Caco-2 (cell line): Measurements from ENCODE around the gene OTULIN. TPM values are rescaled to one million over a fixed set of nuclear protein-coding genes. Genes with fewer than 3 reads are reported as not detected.
A peak's percentile ranks its signal among the peaks of the same experiment; 100 is the strongest.

Experiments used
- BruUV-seq: library from RNA; stranded (reverse); fragments of 400-500 nt; replicated peaks from 2 replicates; lab custom pipeline; 2021; lab: Mats Ljungman, UMichigan
- CTCF ChIA-PET: fragments of 300-600 bp; sonication (Branson Sonifier 250); formaldehyde crosslinking; loops from one replicate; lab custom pipeline; 2022; ENCODE audit warnings: antibody characterized with exemption; lab: Charles Lee
- POLR2A ChIA-PET: fragments of 300-600 bp; sonication (Branson Sonifier 250); formaldehyde crosslinking; loops from one replicate; lab custom pipeline; 2022; ENCODE audit warnings: antibody characterized with exemption; lab: Charles Lee
- DNase-seq, 2 experiments: peaks; one replicate each; pipeline versions ENCODE4 v3.0.0 to v3.0.0-alpha.2; 2020 to 2022
- H3K27me3 ChIP-seq: replicated peaks from 2 replicates; pipeline ENCODE4 v1.6.0; 2011; ENCODE audit warnings: low read length; ENCODE audit not compliant: control insufficient read depth, insufficient read depth
- H3K36me3 ChIP-seq: 2 replicates; pipeline ENCODE4 v1.5.1; 2011; ENCODE audit warnings: low read length; ENCODE audit not compliant: control insufficient read depth, insufficient read depth
- H3K4me1 ChIP-seq: fragments of 250-450 bp; sonication (Bioruptor Pico); 2 replicates; pipeline ENCODE4 v1.5.1; 2020; ENCODE audit warnings: mild to moderate bottlenecking
- H3K4me3 ChIP-seq: 2 replicates; pipeline ENCODE4 v1.5.1; 2011; ENCODE audit warnings: low read depth, mild to moderate bottlenecking, control low read depth, low read length
- H3K9me3 ChIP-seq: fragments of 250-450 bp; sonication (Bioruptor Pico); 2 replicates; pipeline ENCODE4 v1.5.1; 2020; ENCODE audit warnings: mild to moderate bottlenecking, moderate library complexity
- H3K27ac Mint-ChIP-seq: one replicate; pipeline ENCODE4 v1.8.0; 2022; ENCODE audit warnings: mixed read lengths; ENCODE audit not compliant: unreplicated experiment
- H3K27me3 Mint-ChIP-seq: one replicate; pipeline ENCODE4 v1.8.0; 2022; ENCODE audit warnings: mixed read lengths; ENCODE audit not compliant: insufficient read depth, unreplicated experiment
- H3K36me3 Mint-ChIP-seq: one replicate; pipeline ENCODE4 v1.8.0; 2022; ENCODE audit warnings: mild to moderate bottlenecking, mixed read lengths; ENCODE audit not compliant: insufficient read depth, unreplicated experiment
- H3K4me1 Mint-ChIP-seq: one replicate; pipeline ENCODE4 v1.8.0; 2022; ENCODE audit warnings: low read depth, mixed read lengths; ENCODE audit not compliant: unreplicated experiment
- H3K4me3 Mint-ChIP-seq: one replicate; pipeline ENCODE4 v1.8.0; 2022; ENCODE audit warnings: mild to moderate bottlenecking, moderate library complexity, mixed read lengths; ENCODE audit not compliant: unreplicated experiment
- H3K9me3 Mint-ChIP-seq: one replicate; pipeline ENCODE4 v1.8.0; 2022; ENCODE audit warnings: mixed read lengths; ENCODE audit not compliant: unreplicated experiment
- intact Hi-C: fragments of 100-400 bp; cut with micrococcal nuclease; formaldehyde crosslinking; loops from one replicate; pipeline ENCODE4 v1.10.0; 2022; ENCODE audit not compliant: unreplicated experiment
- total RNA-seq: library from RNA; stranded (reverse); gene quantifications from 2 replicates; pipeline ENCODE4 v1.2.3, GENCODE V29; 2022
- TF ChIP-seq, protein P1 (sequence below), 2 experiments: fragments of 200-600 bp in 1 of 2; IDR thresholded peaks; 1 replicate in 1 of 2; 2 replicates in 1 of 2; pipeline versions ENCODE4 v1.5.1 to v1.8.0; 2011 to 2022; ENCODE audit warnings: antibody characterized with exemption in 1 of 2, control low read depth in 1 of 2, inconsistent platforms in 1 of 2, low read depth in 1 of 2, low read length in 1 of 2, mild to moderate bottlenecking in 1 of 2, moderate library complexity in 1 of 2; ENCODE audit not compliant: insufficient read depth in 1 of 2, severe bottlenecking in 1 of 2, unreplicated experiment in 1 of 2

OTULIN gene
- total RNA-seq, 1 experiment from 2014 or later, result 42.6 TPM

DNA sequence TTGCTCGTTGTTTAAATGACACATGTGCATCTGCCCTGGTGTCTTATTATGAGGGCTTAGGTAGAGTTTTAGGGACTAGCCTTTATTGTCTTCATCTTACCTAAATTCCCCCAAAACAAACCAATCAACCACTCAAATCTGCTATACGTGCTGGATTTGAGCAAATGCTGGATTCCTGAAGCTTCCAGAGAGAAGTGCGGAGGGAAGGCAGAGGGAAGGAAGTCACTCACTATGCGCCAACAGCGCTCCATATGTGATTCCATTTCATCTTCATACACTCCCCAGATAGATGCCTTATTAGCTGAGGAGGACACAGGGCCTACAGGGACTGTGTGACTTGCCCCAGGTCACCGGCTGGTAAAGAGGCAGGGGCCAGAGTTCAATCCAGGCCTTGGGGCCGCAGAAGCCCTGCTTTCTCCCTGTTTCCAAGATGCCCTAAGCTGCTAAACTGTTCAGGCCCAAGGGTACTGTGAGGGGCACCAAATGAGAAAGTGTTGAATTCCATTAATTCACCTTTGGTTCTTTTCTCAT lies 63.5 kb downstream of the OTULIN start:
- no peaks in the 10 kb centered on the region for H3K9me3 ChIP-seq
- no peaks in the 10 kb centered on the region for H3K36me3 Mint-ChIP-seq
- POLR2A ChIA-PET, result interaction anchor here (0.6 kb wide), 1 partner anchor 32 kb away, joined by 3 read pairs; no protein-coding TSS in a partner anchor
- no peak overlapping the region for H3K4me3 ChIP-seq
- CTCF ChIA-PET, result interaction anchor here (0.6 to 1.4 kb wide), 3 partner anchors 276 to 287 kb away, joined by 3 to 5 read pairs (median 5); no protein-coding TSS in a partner anchor
- H3K4me3 Mint-ChIP-seq, result no peak overlapping the region
- intact Hi-C loops, result loop anchor here (1.0 to 5.0 kb wide), 6 partner anchors 25 to 286 kb away; partner anchors contain the start of gene ANKH
- H3K9me3 Mint-ChIP-seq, result no peaks in the 10 kb centered on the region
- no peaks in the 10 kb centered on the region for H3K27me3 ChIP-seq
- peaks cover 14% of the 10 kb centered on the region for H3K4me1 ChIP-seq
- no peaks in the 10 kb centered on the region for H3K27me3 Mint-ChIP-seq
- TF ChIP-seq, protein P1, sequence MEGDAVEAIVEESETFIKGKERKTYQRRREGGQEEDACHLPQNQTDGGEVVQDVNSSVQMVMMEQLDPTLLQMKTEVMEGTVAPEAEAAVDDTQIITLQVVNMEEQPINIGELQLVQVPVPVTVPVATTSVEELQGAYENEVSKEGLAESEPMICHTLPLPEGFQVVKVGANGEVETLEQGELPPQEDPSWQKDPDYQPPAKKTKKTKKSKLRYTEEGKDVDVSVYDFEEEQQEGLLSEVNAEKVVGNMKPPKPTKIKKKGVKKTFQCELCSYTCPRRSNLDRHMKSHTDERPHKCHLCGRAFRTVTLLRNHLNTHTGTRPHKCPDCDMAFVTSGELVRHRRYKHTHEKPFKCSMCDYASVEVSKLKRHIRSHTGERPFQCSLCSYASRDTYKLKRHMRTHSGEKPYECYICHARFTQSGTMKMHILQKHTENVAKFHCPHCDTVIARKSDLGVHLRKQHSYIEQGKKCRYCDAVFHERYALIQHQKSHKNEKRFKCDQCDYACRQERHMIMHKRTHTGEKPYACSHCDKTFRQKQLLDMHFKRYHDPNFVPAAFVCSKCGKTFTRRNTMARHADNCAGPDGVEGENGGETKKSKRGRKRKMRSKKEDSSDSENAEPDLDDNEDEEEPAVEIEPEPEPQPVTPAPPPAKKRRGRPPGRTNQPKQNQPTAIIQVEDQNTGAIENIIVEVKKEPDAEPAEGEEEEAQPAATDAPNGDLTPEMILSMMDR (IDR thresholded peaks at IDR 0.05; ENCODE audit: insufficient read depth in 1 of 2, low read depth in 1 of 2, low read length in 1 of 2, severe bottlenecking in 1 of 2, unreplicated experiment in 1 of 2), result no peak
- H3K4me1 Mint-ChIP-seq, result no peaks in the 10 kb centered on the region
- no TSS peak for BruUV-seq
- no peak overlapping the region for H3K27ac Mint-ChIP-seq
- no peak for DNase-seq
- H3K36me3 ChIP-seq, result no peaks in the 10 kb centered on the region

DNA sequence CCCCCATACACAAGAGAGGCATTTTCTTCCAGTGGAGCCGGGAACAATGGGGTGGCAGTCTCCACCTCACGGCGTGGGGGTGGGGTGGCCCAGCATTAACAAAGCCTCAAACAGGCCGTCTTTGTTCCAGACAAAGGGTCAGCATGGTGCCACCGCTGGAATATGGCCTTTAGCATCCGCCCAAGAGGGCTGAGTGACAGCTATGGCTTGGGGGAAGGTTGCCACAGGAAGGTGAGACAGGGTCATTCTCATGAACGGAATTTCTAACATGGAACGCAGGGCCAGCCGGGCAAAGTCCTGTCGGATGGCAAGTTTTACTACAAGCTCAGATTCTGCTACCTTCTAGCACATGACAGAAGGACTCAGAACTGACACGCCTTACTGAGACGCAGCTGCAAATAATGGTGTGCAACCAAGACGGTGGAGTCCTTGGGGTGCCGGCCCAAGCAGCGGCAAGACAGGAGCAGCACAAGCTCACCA lies 64.0 kb downstream of the OTULIN start:
- no peaks in the 10 kb centered on the region for H3K27me3 Mint-ChIP-seq
- H3K9me3 Mint-ChIP-seq, result no peaks in the 10 kb centered on the region
- intact Hi-C loops, result loop anchor here (5.0 kb wide), 1 partner anchor 219 kb away; no protein-coding TSS in a partner anchor
- POLR2A ChIA-PET, result no interaction called here
- DNase-seq, result peak; percentile 49 to 79
- no TSS peak for BruUV-seq
- H3K4me3 ChIP-seq, result no peak overlapping the region
- peaks cover 14% of the 10 kb centered on the region for H3K4me1 ChIP-seq
- CTCF ChIA-PET, result interaction anchor here (0.6 to 1.4 kb wide), 3 partner anchors 122 to 287 kb away, joined by 3 to 5 read pairs (median 3); no protein-coding TSS in a partner anchor
- TF ChIP-seq, protein P1 (IDR thresholded peaks at IDR 0.05; ENCODE audit: insufficient read depth in 1 of 2, low read depth in 1 of 2, low read length in 1 of 2, severe bottlenecking in 1 of 2, unreplicated experiment in 1 of 2), result no peak
- no peaks in the 10 kb centered on the region for H3K9me3 ChIP-seq
- no peaks in the 10 kb centered on the region for H3K36me3 ChIP-seq
- no peaks in the 10 kb centered on the region for H3K4me1 Mint-ChIP-seq
- no peak overlapping the region for H3K27ac Mint-ChIP-seq
- H3K27me3 ChIP-seq, result no peaks in the 10 kb centered on the region
- no peaks in the 10 kb centered on the region for H3K36me3 Mint-ChIP-seq
- no peak overlapping the region for H3K4me3 Mint-ChIP-seq

- H3K4me3 ChIP-seq, result no peak overlapping the region
- ChIA-PET POLR2A (no interaction called here), CTCF (no interaction called here)
- no peak for DNase-seq
- intact Hi-C loops, result loop anchor here (5.0 kb wide), 1 partner anchor 218 kb away; no protein-coding TSS in a partner anchor
- no peak overlapping the region for H3K27ac Mint-ChIP-seq
- H3K9me3 Mint-ChIP-seq, result no peaks in the 10 kb centered on the region
- no peak overlapping the region for H3K4me3 Mint-ChIP-seq
- H3K36me3 ChIP-seq, result no peaks in the 10 kb centered on the region
- no peaks in the 10 kb centered on the region for H3K27me3 Mint-ChIP-seq
- no peaks in the 10 kb centered on the region for H3K36me3 Mint-ChIP-seq
- H3K9me3 ChIP-seq, result no peaks in the 10 kb centered on the region
- peaks cover 14% of the 10 kb centered on the region for H3K4me1 ChIP-seq
- TF ChIP-seq, protein P1 (IDR thresholded peaks at IDR 0.05; ENCODE audit: insufficient read depth in 1 of 2, low read depth in 1 of 2, low read length in 1 of 2, severe bottlenecking in 1 of 2, unreplicated experiment in 1 of 2), result no peak
- H3K4me1 Mint-ChIP-seq, result no peaks in the 10 kb centered on the region
- no TSS peak for BruUV-seq
- H3K27me3 ChIP-seq, result no peaks in the 10 kb centered on the region
Measured at GRCh38 chr5:14729448-14730385, 65.2 kb downstream of the OTULIN start.
